ENCODE data around the gene HLA-E. TPM values are rescaled to one million over a fixed set of nuclear protein-coding genes. Genes with fewer than 3 reads are reported as not detected.
A peak's percentile ranks its signal among the peaks of the same experiment; 100 is the strongest.
"Not testable (repeated sequence)": the region's sequence is repeated elsewhere in the genome, so short reads cannot be mapped to it uniquely, and the experiment has no call there.

Gene HLA-E
- total RNA-seq, 1 experiment from 2014 or later, result 47.0 TPM

DNA sequence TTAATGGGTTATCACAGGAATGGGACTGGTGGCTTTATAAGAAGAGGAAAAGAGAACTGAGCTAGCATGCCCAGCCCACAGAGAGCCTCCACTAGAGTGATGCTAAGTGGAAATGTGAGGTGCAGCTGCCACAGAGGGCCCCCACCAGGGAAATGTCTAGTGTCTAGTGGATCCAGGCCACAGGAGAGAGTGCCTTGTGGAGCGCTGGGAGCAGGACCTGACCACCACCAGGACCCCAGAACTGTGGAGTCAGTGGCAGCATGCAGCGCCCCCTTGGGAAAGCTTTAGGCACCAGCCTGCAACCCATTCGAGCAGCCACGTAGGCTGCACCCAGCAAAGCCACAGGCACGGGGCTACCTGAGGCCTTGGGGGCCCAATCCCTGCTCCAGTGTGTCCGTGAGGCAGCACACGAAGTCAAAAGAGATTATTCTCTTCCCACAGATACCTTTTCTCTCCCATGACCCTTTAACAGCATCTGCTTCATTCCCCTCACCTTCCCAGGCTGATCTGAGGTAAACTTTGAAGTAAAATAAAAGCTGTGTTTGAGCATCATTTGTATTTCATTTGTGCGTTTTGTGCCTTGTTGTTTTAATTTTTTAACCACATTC is 4.4 kb downstream of the HLA-E start:
- Histone ChIP-seq H3K9me3 (no peaks in the 10 kb centered on the region), H3K27me3 (replicated peaks; ENCODE audit: control insufficient read depth, insufficient read depth, low read length) (no peaks in the 10 kb centered on the region), H3K4me3 (ENCODE audit: low read depth, low read length) (no peak overlapping the region), H3K4me1 (no peaks in the 10 kb centered on the region), H3K36me3 (ENCODE audit: control insufficient read depth, insufficient read depth, low read length) (peaks cover 3% of the 10 kb centered on the region)
- TF ChIP-seq, protein P1, sequence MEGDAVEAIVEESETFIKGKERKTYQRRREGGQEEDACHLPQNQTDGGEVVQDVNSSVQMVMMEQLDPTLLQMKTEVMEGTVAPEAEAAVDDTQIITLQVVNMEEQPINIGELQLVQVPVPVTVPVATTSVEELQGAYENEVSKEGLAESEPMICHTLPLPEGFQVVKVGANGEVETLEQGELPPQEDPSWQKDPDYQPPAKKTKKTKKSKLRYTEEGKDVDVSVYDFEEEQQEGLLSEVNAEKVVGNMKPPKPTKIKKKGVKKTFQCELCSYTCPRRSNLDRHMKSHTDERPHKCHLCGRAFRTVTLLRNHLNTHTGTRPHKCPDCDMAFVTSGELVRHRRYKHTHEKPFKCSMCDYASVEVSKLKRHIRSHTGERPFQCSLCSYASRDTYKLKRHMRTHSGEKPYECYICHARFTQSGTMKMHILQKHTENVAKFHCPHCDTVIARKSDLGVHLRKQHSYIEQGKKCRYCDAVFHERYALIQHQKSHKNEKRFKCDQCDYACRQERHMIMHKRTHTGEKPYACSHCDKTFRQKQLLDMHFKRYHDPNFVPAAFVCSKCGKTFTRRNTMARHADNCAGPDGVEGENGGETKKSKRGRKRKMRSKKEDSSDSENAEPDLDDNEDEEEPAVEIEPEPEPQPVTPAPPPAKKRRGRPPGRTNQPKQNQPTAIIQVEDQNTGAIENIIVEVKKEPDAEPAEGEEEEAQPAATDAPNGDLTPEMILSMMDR (IDR thresholded peaks at IDR 0.05; ENCODE audit: insufficient read depth in 1 of 2, low read depth in 1 of 2, low read length in 1 of 2, severe bottlenecking in 1 of 2, unreplicated experiment in 1 of 2), result peak; percentile 12 to 20
- H3K4me1 Mint-ChIP-seq (ENCODE audit: low read depth, unreplicated experiment), result no peaks in the 10 kb centered on the region
- H3K27me3 Mint-ChIP-seq (ENCODE audit: insufficient read depth, unreplicated experiment), result no peaks in the 10 kb centered on the region
- CTCF ChIA-PET, result no interaction called here
- no peaks in the 10 kb centered on the region for H3K9me3 Mint-ChIP-seq (ENCODE audit: unreplicated experiment)
- BruUV-seq (replicated peaks), result no TSS peak
- H3K4me3 Mint-ChIP-seq (ENCODE audit: unreplicated experiment), result no peak overlapping the region
- DNase-seq, result no peak
- intact Hi-C loops (cut with micrococcal nuclease; ENCODE audit: unreplicated experiment), result no loop called here
- H3K27ac Mint-ChIP-seq (ENCODE audit: unreplicated experiment), result no peak overlapping the region
- peaks cover 31% of the 10 kb centered on the region for H3K36me3 Mint-ChIP-seq (ENCODE audit: insufficient read depth, unreplicated experiment)
- POLR2A ChIA-PET, result no interaction called here

DNA sequence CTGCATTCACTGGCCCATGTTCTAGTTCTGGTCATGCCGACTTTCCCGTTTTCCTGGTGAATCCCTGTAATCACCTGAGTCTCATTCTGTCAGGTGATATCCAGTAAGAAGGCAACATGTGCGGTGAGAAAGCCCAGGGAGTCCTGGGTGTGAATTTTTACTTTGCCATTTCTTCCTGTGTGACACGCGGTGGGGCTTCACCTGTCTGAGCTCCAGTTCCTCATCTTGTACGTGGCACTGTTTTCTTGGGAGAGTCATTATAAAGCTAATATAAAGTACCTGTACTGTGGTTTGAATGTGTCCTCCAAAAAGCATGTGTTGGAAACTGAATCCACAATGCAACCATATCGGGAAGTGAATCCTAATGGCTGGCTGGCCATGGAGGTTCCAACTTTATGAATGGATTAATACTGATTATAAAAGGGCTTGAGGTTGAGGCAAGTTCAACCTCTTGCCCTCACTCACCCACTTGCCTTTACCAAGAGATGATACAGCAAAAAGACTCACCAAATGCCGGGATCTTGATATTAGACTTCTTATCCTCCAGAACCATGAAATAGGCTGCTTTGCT is 5.1 kb downstream of the HLA-E start:
- Mint-ChIP-seq H3K27me3 (ENCODE audit: insufficient read depth, unreplicated experiment) (no peaks in the 10 kb centered on the region), H3K4me3 (ENCODE audit: unreplicated experiment) (no peak overlapping the region), H3K27ac (ENCODE audit: unreplicated experiment) (no peak overlapping the region), H3K4me1 (ENCODE audit: low read depth, unreplicated experiment) (no peaks in the 10 kb centered on the region), H3K36me3 (ENCODE audit: insufficient read depth, unreplicated experiment) (peaks cover 26% of the 10 kb centered on the region), H3K9me3 (ENCODE audit: unreplicated experiment) (no peaks in the 10 kb centered on the region)
- no peak for DNase-seq
- Histone ChIP-seq H3K9me3 (no peaks in the 10 kb centered on the region), H3K36me3 (ENCODE audit: control insufficient read depth, insufficient read depth, low read length) (peaks cover 3% of the 10 kb centered on the region), H3K4me1 (no peaks in the 10 kb centered on the region), H3K4me3 (ENCODE audit: low read depth, low read length) (no peak overlapping the region), H3K27me3 (replicated peaks; ENCODE audit: control insufficient read depth, insufficient read depth, low read length) (no peaks in the 10 kb centered on the region)
- no TSS peak for BruUV-seq (replicated peaks)
- ChIA-PET CTCF (no interaction called here), POLR2A (no interaction called here)
- intact Hi-C loops (cut with micrococcal nuclease; ENCODE audit: unreplicated experiment), result no loop called here
- TF ChIP-seq, protein P1 (IDR thresholded peaks at IDR 0.05; ENCODE audit: insufficient read depth in 1 of 2, low read depth in 1 of 2, low read length in 1 of 2, severe bottlenecking in 1 of 2, unreplicated experiment in 1 of 2), result no peak

DNA sequence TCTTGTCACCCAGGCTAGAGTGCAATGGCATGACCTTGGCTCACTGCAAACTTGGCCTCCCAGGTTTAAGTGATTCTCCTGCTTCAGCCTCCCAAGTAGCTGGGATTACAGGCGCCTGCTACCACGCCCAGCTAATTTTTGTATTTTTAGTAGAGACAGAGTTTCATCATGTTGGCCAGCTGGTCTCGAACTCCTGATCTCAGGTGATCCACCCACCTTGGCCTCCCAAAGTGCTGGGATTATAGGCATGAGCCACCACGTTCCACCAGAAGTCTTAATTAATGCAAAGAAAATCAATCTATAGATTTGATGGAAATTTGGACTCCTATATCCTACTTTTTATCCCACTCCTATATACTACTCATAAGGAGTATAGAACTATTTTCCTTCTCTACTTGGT is 5.8 kb downstream of the HLA-E start:
- DNase-seq; CTCF ChIA-PET; H3K4me1 Mint-ChIP-seq (ENCODE audit: low read depth, unreplicated experiment); POLR2A ChIA-PET; BruUV-seq (replicated peaks); H3K9me3 ChIP-seq; H3K9me3 Mint-ChIP-seq (ENCODE audit: unreplicated experiment); H3K4me3 Mint-ChIP-seq (ENCODE audit: unreplicated experiment); H3K27me3 ChIP-seq (replicated peaks; ENCODE audit: control insufficient read depth, insufficient read depth, low read length); H3K27me3 Mint-ChIP-seq (ENCODE audit: insufficient read depth, unreplicated experiment); H3K4me3 ChIP-seq (ENCODE audit: low read depth, low read length); H3K27ac Mint-ChIP-seq (ENCODE audit: unreplicated experiment); intact Hi-C loops (cut with micrococcal nuclease; ENCODE audit: unreplicated experiment); H3K36me3 ChIP-seq (ENCODE audit: control insufficient read depth, insufficient read depth, low read length); H3K4me1 ChIP-seq: not testable (repeated sequence)
- H3K36me3 Mint-ChIP-seq (ENCODE audit: insufficient read depth, unreplicated experiment), result peaks cover 22% of the 10 kb centered on the region
